ENCODE data around the gene POMGNT2.

The POMGNT2 gene

DNA sequence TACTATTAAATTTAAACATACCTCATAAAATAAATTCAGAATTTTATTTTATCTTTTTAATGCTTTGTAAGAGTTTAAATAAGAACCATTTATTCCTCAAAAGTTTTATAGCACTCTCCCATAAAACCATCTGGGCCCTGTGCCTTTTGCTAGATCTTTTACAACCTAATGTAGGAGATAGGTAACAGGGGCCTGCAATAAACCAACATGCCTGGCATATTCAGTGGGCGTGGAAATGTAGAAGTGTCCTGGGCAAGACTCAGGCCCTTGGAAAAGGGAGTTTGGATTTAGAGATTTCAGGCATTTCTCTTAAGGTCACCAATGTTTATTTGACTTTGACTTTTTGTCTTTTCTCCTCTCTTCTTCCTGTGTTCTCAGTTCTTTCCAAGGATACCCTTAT lies 46.4 kb downstream of the POMGNT2 start:
- no peaks in the 10 kb centered on the region for H3K36me3 ChIP-seq
- no peak overlapping the region for H3K4me3 ChIP-seq (ENCODE audit: low read depth in 1 of 2, low read length in 1 of 2)
- H3K27ac ChIP-seq: no peak overlapping the region
- no peaks in the 10 kb centered on the region for H3K27me3 ChIP-seq
- H3K4me1 ChIP-seq (ENCODE audit: control insufficient read depth in 1 of 2, insufficient read depth in 1 of 2, low read depth in 1 of 2, low read length in 1 of 2): no peaks in the 10 kb centered on the region
- TF ChIP-seq, protein P1, sequence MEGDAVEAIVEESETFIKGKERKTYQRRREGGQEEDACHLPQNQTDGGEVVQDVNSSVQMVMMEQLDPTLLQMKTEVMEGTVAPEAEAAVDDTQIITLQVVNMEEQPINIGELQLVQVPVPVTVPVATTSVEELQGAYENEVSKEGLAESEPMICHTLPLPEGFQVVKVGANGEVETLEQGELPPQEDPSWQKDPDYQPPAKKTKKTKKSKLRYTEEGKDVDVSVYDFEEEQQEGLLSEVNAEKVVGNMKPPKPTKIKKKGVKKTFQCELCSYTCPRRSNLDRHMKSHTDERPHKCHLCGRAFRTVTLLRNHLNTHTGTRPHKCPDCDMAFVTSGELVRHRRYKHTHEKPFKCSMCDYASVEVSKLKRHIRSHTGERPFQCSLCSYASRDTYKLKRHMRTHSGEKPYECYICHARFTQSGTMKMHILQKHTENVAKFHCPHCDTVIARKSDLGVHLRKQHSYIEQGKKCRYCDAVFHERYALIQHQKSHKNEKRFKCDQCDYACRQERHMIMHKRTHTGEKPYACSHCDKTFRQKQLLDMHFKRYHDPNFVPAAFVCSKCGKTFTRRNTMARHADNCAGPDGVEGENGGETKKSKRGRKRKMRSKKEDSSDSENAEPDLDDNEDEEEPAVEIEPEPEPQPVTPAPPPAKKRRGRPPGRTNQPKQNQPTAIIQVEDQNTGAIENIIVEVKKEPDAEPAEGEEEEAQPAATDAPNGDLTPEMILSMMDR (IDR thresholded peaks at IDR 0.05): no peak
- H3K9me3 ChIP-seq: no peaks in the 10 kb centered on the region

DNA sequence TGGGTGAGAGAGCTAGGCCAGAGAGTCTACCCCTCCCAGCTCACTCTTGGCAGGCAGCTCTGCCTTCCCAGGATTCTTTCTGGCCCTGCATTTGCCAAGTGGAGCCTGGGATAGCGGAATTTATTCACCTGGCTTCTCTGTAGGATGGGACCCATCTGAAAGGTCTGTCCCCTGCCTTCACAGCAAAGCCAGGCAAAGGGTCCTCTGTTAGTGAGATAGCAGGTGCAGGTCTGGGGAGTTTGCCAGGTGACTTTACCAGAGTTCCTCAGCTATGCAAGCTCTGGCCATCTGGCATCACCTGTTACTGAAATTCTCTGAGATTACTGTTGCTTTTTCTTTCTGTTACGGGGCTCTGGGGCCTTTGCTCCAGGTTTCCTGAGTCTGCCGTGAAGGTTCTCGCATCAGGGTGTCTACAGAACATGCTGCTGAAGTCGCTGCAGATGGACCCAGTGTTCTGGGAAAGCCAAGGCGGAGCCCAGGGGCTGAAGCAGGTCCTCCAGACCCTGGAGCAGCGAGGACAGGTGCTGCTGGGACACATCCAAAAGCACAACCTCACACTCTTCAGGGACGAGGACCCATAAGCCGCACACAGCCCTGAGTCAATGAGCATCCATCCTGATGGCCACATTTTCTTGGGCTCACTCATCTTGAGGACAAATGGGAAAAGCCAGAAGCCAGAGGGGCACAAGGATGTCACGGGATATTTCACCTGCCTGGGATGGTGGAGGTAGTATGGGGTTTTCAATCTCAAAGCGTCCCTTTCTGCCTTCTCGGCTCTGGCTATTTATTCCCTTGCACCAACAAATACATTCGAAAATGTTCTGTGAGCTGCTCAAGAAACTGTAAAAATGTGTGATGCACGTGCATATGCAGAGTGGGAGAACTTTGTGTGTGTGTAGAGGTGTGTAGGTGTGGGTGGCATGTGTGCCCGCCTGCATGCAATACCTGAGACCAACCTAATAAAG lies 49.8 kb downstream of the POMGNT2 start:
- H3K4me3 ChIP-seq (ENCODE audit: low read depth in 1 of 2, low read length in 1 of 2): no peak overlapping the region
- no peaks in the 10 kb centered on the region for H3K9me3 ChIP-seq
- H3K27ac ChIP-seq: no peak overlapping the region
- no peaks in the 10 kb centered on the region for H3K36me3 ChIP-seq
- H3K4me1 ChIP-seq (ENCODE audit: control insufficient read depth in 1 of 2, insufficient read depth in 1 of 2, low read depth in 1 of 2, low read length in 1 of 2): no peaks in the 10 kb centered on the region
- no peaks in the 10 kb centered on the region for H3K27me3 ChIP-seq
- TF ChIP-seq, protein P1 (IDR thresholded peaks at IDR 0.05): no peak

DNA sequence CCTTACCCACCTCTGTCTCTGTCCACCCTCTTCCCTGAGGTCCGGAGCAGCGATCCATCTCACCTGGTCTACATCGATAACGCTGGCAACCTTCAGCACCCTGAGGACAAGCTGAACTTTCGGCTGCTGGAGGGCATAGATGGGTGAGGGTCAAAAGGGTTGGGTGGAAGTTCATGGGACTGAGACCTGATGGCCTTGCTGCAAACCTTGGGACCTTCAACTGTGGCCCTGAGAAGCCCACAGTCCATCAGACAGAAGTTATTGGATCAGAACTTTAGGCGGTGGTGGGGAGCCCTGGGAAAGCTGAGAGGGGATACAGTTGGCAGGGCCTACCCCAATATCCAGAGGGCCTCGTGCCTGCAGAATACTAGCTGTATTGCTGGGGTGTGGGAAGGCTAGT lies 50.5 kb downstream of the POMGNT2 start:
- H3K9me3 ChIP-seq: no peaks in the 10 kb centered on the region
- H3K36me3 ChIP-seq: no peaks in the 10 kb centered on the region
- TF ChIP-seq, protein P1 (IDR thresholded peaks at IDR 0.05): no peak
- no peak overlapping the region for H3K4me3 ChIP-seq (ENCODE audit: low read depth in 1 of 2, low read length in 1 of 2)
- H3K4me1 ChIP-seq (ENCODE audit: control insufficient read depth in 1 of 2, insufficient read depth in 1 of 2, low read depth in 1 of 2, low read length in 1 of 2): no peaks in the 10 kb centered on the region
- H3K27me3 ChIP-seq: no peaks in the 10 kb centered on the region
- no peak overlapping the region for H3K27ac ChIP-seq

DNA sequence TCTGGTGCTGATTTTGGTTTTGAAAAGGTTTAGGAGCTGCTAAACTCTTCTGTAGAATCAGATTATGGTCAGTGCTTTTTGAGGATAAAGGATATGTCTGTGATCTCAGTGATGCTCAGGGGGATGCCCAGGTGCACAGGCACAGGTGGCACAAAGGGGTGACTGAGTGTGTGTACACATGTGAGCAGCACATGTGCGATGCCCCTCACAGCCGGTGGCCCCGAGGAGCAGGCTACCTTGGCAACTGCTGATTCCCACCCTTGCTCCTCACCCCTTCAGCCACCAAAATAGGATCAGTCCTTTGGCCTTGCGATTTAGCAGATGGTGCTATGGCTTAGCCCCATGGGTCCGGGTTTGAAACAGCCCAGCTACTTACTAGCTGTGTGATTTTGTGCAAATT lies 51.1 kb downstream of the POMGNT2 start:
- no peaks in the 10 kb centered on the region for H3K27me3 ChIP-seq
- no peak overlapping the region for H3K4me3 ChIP-seq (ENCODE audit: low read depth in 1 of 2, low read length in 1 of 2)
- no peaks in the 10 kb centered on the region for H3K9me3 ChIP-seq
- TF ChIP-seq, protein P1 (IDR thresholded peaks at IDR 0.05): no peak
- no peaks in the 10 kb centered on the region for H3K36me3 ChIP-seq
- no peaks in the 10 kb centered on the region for H3K4me1 ChIP-seq (ENCODE audit: control insufficient read depth in 1 of 2, insufficient read depth in 1 of 2, low read depth in 1 of 2, low read length in 1 of 2)
- no peak overlapping the region for H3K27ac ChIP-seq

DNA sequence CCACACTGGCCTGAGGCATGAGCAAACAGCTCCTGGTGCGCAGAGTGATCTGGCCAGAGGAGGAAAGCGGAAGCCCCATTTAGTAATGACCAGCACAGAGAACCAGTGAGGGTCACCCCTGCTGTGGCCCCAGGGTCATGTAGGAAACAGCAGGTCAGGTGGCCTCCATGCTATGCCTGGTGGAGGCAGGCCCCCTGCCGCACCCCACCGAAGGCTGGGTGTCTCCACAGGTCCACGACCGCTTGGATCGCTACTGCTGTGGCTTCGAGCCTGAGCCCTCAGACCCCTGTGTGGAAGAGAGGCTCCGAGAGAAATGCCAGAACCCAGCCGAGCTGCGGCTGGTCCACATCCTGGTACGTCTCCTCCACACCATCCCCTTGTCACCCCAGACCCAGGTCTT lies 52.6 kb downstream of the POMGNT2 start:
- TF ChIP-seq, protein P1 (IDR thresholded peaks at IDR 0.05): no peak
- no peak overlapping the region for H3K27ac ChIP-seq
- no peaks in the 10 kb centered on the region for H3K9me3 ChIP-seq
- no peaks in the 10 kb centered on the region for H3K27me3 ChIP-seq
- H3K4me3 ChIP-seq (ENCODE audit: low read depth in 1 of 2, low read length in 1 of 2): no peak overlapping the region
- H3K36me3 ChIP-seq: no peaks in the 10 kb centered on the region
- no peaks in the 10 kb centered on the region for H3K4me1 ChIP-seq (ENCODE audit: control insufficient read depth in 1 of 2, insufficient read depth in 1 of 2, low read depth in 1 of 2, low read length in 1 of 2)

Data from neutrophil (primary cell).